Measurements from ENCODE around the gene RAP1GAP2. TPM values are rescaled to one million over a fixed set of nuclear protein-coding genes. Genes with fewer than 3 reads are reported as not detected.
"Not testable (repeated sequence)": the region's sequence is repeated elsewhere in the genome, so short reads cannot be mapped to it uniquely, and the experiment has no call there.

RAP1GAP2 gene
- total RNA-seq, 2 donors from 2014 or later: 22.4 to 32.9 TPM

GRCh38 chr17:3043737-3044365, 247.6 kb downstream of the RAP1GAP2 start:
- H3K27me3 ChIP-seq: no peaks in the 10 kb centered on the region
- H3K4me3 ChIP-seq: no peak overlapping the region
- no peaks in the 10 kb centered on the region for H3K36me3 ChIP-seq
- no peak for TF ChIP-seq CTCF (IDR thresholded peaks at IDR 0.05)
- H3K27ac ChIP-seq: no peak overlapping the region
- DNase-seq (ENCODE audit: low spot score): no peak
- peaks cover 0 to 9% of the 10 kb centered on the region in 2 donors for H3K9me3 ChIP-seq
- peaks cover 0 to 5% of the 10 kb centered on the region in 2 donors for H3K4me1 ChIP-seq

GRCh38 chr17:3046753-3047152, 250.5 kb downstream of the RAP1GAP2 start:
- no peak for TF ChIP-seq CTCF (IDR thresholded peaks at IDR 0.05)
- DNase-seq (ENCODE audit: low spot score): no peak

GRCh38 chr17:3048727-3049471, 252.7 kb downstream of the RAP1GAP2 start:
- Histone ChIP-seq H3K27me3 (no peaks in the 10 kb centered on the region), H3K9me3 (peaks cover 0 to 5% of the 10 kb centered on the region in 2 donors), H3K4me3 (peak overlapping the region; percentile 58 to 74), H3K4me1 (peaks cover 0 to 5% of the 10 kb centered on the region in 2 donors), H3K27ac (peak overlapping the region; percentile 59 to 74), H3K36me3 (no peaks in the 10 kb centered on the region)
- peak; percentile 98 for DNase-seq (ENCODE audit: low spot score)
- TF ChIP-seq CTCF (IDR thresholded peaks at IDR 0.05): peak; percentile 75 to 87

More at GRCh38 chr17:3046753-3047152, 250.5 kb downstream of the RAP1GAP2 start:
- H3K4me1 ChIP-seq: peaks cover 0 to 5% of the 10 kb centered on the region in 2 donors
- no peak overlapping the region for H3K27ac ChIP-seq
- H3K9me3 ChIP-seq: peaks cover 0 to 9% of the 10 kb centered on the region in 2 donors
- no peaks in the 10 kb centered on the region for H3K36me3 ChIP-seq
- no peak overlapping the region for H3K4me3 ChIP-seq
- no peaks in the 10 kb centered on the region for H3K27me3 ChIP-seq

GRCh38 chr17:3049705-3050295, 253.6 kb downstream of the RAP1GAP2 start:
- Histone ChIP-seq H3K4me1 (peaks cover 0 to 5% of the 10 kb centered on the region in 2 donors), H3K4me3 (peak overlapping the region in 1 of 2 donors; percentile 74), H3K36me3 (no peaks in the 10 kb centered on the region), H3K27ac (no peak overlapping the region), H3K9me3 (no peaks in the 10 kb centered on the region), H3K27me3 (no peaks in the 10 kb centered on the region)
- DNase-seq (ENCODE audit: low spot score): no peak
- TF ChIP-seq CTCF (IDR thresholded peaks at IDR 0.05): no peak

- not testable (repeated sequence) for H3K4me1 ChIP-seq; H3K27ac ChIP-seq; H3K27me3 ChIP-seq; DNase-seq (ENCODE audit: low spot score); H3K36me3 ChIP-seq; H3K4me3 ChIP-seq; H3K9me3 ChIP-seq
Measured at GRCh38 chr17:3054868-3055267, 258.6 kb downstream of the RAP1GAP2 start.

- DNase-seq (ENCODE audit: low spot score); H3K27ac ChIP-seq; H3K27me3 ChIP-seq; H3K9me3 ChIP-seq; H3K4me3 ChIP-seq; H3K36me3 ChIP-seq; H3K4me1 ChIP-seq: not testable (repeated sequence)
Measured at GRCh38 chr17:3062824-3063377, 266.7 kb downstream of the RAP1GAP2 start.

GRCh38 chr17:3063507-3063906, 267.3 kb downstream of the RAP1GAP2 start, which contains the start of gene OR1D5:
Gene OR1D5 (minus strand): TSS chr17:3063607. CDS start chr17:3063607, 0 bp downstream.
- H3K27ac ChIP-seq; H3K4me1 ChIP-seq; H3K36me3 ChIP-seq; H3K9me3 ChIP-seq; H3K4me3 ChIP-seq; DNase-seq (ENCODE audit: low spot score); H3K27me3 ChIP-seq: not testable (repeated sequence)

GRCh38 chr17:3065192-3065591, 269.0 kb downstream of the RAP1GAP2 start:
- H3K27ac ChIP-seq; H3K4me1 ChIP-seq; H3K9me3 ChIP-seq; H3K36me3 ChIP-seq; H3K27me3 ChIP-seq; H3K4me3 ChIP-seq; DNase-seq (ENCODE audit: low spot score): not testable (repeated sequence)

- DNase-seq (ENCODE audit: low spot score); H3K36me3 ChIP-seq; H3K27me3 ChIP-seq; H3K9me3 ChIP-seq; H3K4me1 ChIP-seq; H3K4me3 ChIP-seq; H3K27ac ChIP-seq: not testable (repeated sequence)
Measured at GRCh38 chr17:3073850-3074249, 277.6 kb downstream of the RAP1GAP2 start.
